ENCODE measurements around the gene ACSS3. TPM values are rescaled to one million over a fixed set of nuclear protein-coding genes. Genes with fewer than 3 reads are reported as not detected.

ACSS3 gene
- total and polyA plus RNA-seq, 10 of the 15 experiments (the other 5 are each of a cell fraction or from before 2014, with no cell fraction given), result 0.06 to 0.31 TPM; not detected in 8

- TF ChIP-seq HDAC6 (IDR thresholded peaks at IDR 0.05; ENCODE audit: unreplicated experiment) (no peak), LARP7 (IDR thresholded peaks at IDR 0.05) (no peak), PAX8 (IDR thresholded peaks at IDR 0.05) (no peak), ATF2 (IDR thresholded peaks at IDR 0.05; ENCODE audit: low read length) (no peak), FOXK2 (IDR thresholded peaks at IDR 0.05) (no peak)
Measured at GRCh38 chr12:81083906-81084513, 6.1 kb downstream of the ACSS3 start (continued).

- Histone ChIP-seq H3K27me3 (replicated peaks in 1 of 2; ENCODE audit: control insufficient read depth in 2 of 2, insufficient read depth in 2 of 2, low read length in 1 of 2) (no peaks in the 10 kb centered on the region), H3K4me3 (no peak overlapping the region), H3K4me2 (ENCODE audit: control insufficient read depth, insufficient read depth) (no peak overlapping the region), H3K27ac (ENCODE audit: control insufficient read depth, insufficient read depth) (no peak overlapping the region), H3K36me3 (ENCODE audit: control insufficient read depth in 2 of 2, insufficient read depth in 2 of 2, low read length in 1 of 2) (no peaks in the 10 kb centered on the region), H2AFZ (ENCODE audit: control insufficient read depth, low read depth, low read length) (no peak overlapping the region), H3K9me3 (replicated peaks; ENCODE audit: control insufficient read depth, insufficient read depth, low read length) (no peaks in the 10 kb centered on the region), H3K79me2 (ENCODE audit: control insufficient read depth, insufficient read depth, low read length) (no peaks in the 10 kb centered on the region), H3K9ac (ENCODE audit: control insufficient read depth, insufficient read depth, low read length) (no peak overlapping the region), H4K20me1 (ENCODE audit: control insufficient read depth, insufficient read depth) (no peaks in the 10 kb centered on the region), H3K4me1 (ENCODE audit: control insufficient read depth, insufficient read depth, low read length) (no peaks in the 10 kb centered on the region)
- DNase-seq (ENCODE audit: low read depth, low spot score) (no peak), FAIRE-seq (no peak), ATAC-seq (no peak)
- CTCF ChIA-PET, result interaction anchor here (0.6 kb wide), 1 partner anchor 1447 kb away, joined by 3 read pairs; no protein-coding TSS in a partner anchor
- SMC1A ChIA-PET (ENCODE audit: uncharacterized antibody, unreplicated experiment), result no interaction called here
- RAD21 ChIA-PET (ENCODE audit: unreplicated experiment), result no interaction called here
- WGBS (ENCODE audit: insufficient coverage, insufficient replicate concordance, low lambda C conversion rate, missing lambda C conversion rate), result 23% methylated on average over 1 of the region's 1 CpG
- no TSS peak for BruUV-seq (replicated peaks)
- intact Hi-C loops (cut with micrococcal nuclease; ENCODE audit: unreplicated experiment), result no loop called here
- POLR2A ChIA-PET, result no interaction called here
- in situ Hi-C loops (cut with MboI), result no loop called here
- no peak for TF ChIP-seq RBBP5 (conservative IDR thresholded peaks at IDR 0.05)
- no peak for TF ChIP-seq GABPA (IDR thresholded peaks at IDR 0.05; ENCODE audit: low read depth)
- no peak for TF ChIP-seq IRF5 (IDR thresholded peaks at IDR 0.05; ENCODE audit: borderline replicate concordance)
- TF ChIP-seq CEBPB (IDR thresholded peaks at IDR 0.05; ENCODE audit: borderline replicate concordance in 1 of 2, low read depth in 2 of 2, low read length in 2 of 2), result no peak
- TF ChIP-seq SMARCA5 (IDR thresholded peaks at IDR 0.05), result no peak
- TF ChIP-seq CHD4 (IDR thresholded peaks at IDR 0.05), result no peak
- no peak for TF ChIP-seq BCLAF1 (IDR thresholded peaks at IDR 0.05)
- TF ChIP-seq NR2C2 (IDR thresholded peaks at IDR 0.05; ENCODE audit: borderline replicate concordance, control insufficient read depth, insufficient read length, low read depth), result no peak
- TF ChIP-seq YBX1 (IDR thresholded peaks at IDR 0.05), result no peak
- no peak for TF ChIP-seq SIN3A (IDR thresholded peaks at IDR 0.05; ENCODE audit: low read depth, low read length)
- TF ChIP-seq ATF3 (IDR thresholded peaks at IDR 0.05; ENCODE audit: borderline replicate concordance, extremely low read depth, low read depth, low read length), result no peak
- no peak for TF ChIP-seq ATF7 (IDR thresholded peaks at IDR 0.05; ENCODE audit: low read depth)
Measured at GRCh38 chr12:81084811-81085350, 7.0 kb downstream of the ACSS3 start.
